GM12878 (cell line): Measurements from ENCODE around the gene PYM1. TPM values are rescaled to one million over a fixed set of nuclear protein-coding genes. Genes with fewer than 3 reads are reported as not detected.

Experiments used
- ATAC-seq: fragments of 200-7000 bp; cut with Tn5 transposase; 3 replicates; pipeline ENCODE4 v1.9.1; 2020; ENCODE audit warnings: mild to moderate bottlenecking, moderate library complexity
- BruUV-seq: library from RNA; stranded (reverse); fragments of 400-500 nt; replicated peaks from 2 replicates; lab custom pipeline; 2021; lab: Mats Ljungman, UMichigan
- CTCF ChIA-PET: fragments of 300-600 bp; sonication (Branson Sonifier 250); formaldehyde crosslinking; extraction: SDS; loops from one replicate; lab custom pipeline; 2021; ENCODE audit warnings: inconsistent platforms; lab: Yijun Ruan, JAX
- POLR2A ChIA-PET: fragments of 350-600 bp; formaldehyde crosslinking; extraction: SDS; loops from one replicate; lab custom pipeline; 2021; ENCODE audit warnings: inconsistent platforms; lab: Charles Lee
- RAD21 ChIA-PET: fragments of 300-600 bp; sonication (Branson Sonifier 250); formaldehyde crosslinking; loops from one replicate; lab custom pipeline; 2023; ENCODE audit warnings: antibody characterized with exemption; ENCODE audit not compliant: unreplicated experiment; lab: Charles Lee
- SMC1A ChIA-PET: fragments of 300-600 bp; sonication (Branson Sonifier 250); formaldehyde crosslinking; loops from one replicate; lab custom pipeline; 2023; ENCODE audit not compliant: unreplicated experiment, uncharacterized antibody; lab: Charles Lee
- DNase-seq: peaks from one replicate; pipeline ENCODE4 v3.0.0-alpha.2; 2011; ENCODE audit warnings: low read depth, low spot score
- FAIRE-seq: peaks from 3 replicates; lab custom pipeline; 2011; peaks lifted over from hg19 to GRCh38; lab: Jason Lieb, UNC
- H2AFZ ChIP-seq: 2 replicates; pipeline ENCODE4 v1.6.0; 2011; ENCODE audit warnings: low read depth, low read length, control low read depth; ENCODE audit not compliant: control insufficient read depth
- H3K27ac ChIP-seq: 2 replicates; pipeline ENCODE4 v1.5.1; 2011; ENCODE audit warnings: control low read depth; ENCODE audit not compliant: control insufficient read depth, insufficient read depth
- H3K27me3 ChIP-seq, 2 experiments: replicated peaks in 1 of 2; 2 replicates each; pipeline versions ENCODE4 v1.6.0 to v1.6.1; 2011; ENCODE audit warnings: low read length in 1 of 2; ENCODE audit not compliant: control insufficient read depth in 2 of 2, insufficient read depth in 2 of 2
- H3K36me3 ChIP-seq, 2 experiments: 2 replicates each; pipeline ENCODE4 v1.5.1; 2011; ENCODE audit warnings: low read length in 1 of 2; ENCODE audit not compliant: control insufficient read depth in 2 of 2, insufficient read depth in 2 of 2
- H3K4me1 ChIP-seq: 2 replicates; pipeline ENCODE4 v1.6.1; 2011; ENCODE audit warnings: mild to moderate bottlenecking, low read length, moderate library complexity, mixed read lengths; ENCODE audit not compliant: control insufficient read depth, insufficient read depth
- H3K4me2 ChIP-seq: 2 replicates; pipeline ENCODE4 v1.6.0; 2011; ENCODE audit warnings: control low read depth; ENCODE audit not compliant: control insufficient read depth, insufficient read depth
- H3K4me3 ChIP-seq: fragments of 200-600 bp; sonication (generic); 2 replicates; pipeline ENCODE4 v1.5.1; 2016
- H3K79me2 ChIP-seq: 2 replicates; pipeline ENCODE4 v1.6.0; 2011; ENCODE audit warnings: low read length; ENCODE audit not compliant: control insufficient read depth, insufficient read depth
- H3K9ac ChIP-seq: 2 replicates; pipeline ENCODE4 v1.8.0; 2011; ENCODE audit warnings: low read length, control low read depth, mixed read lengths; ENCODE audit not compliant: control insufficient read depth, insufficient read depth
- H3K9me3 ChIP-seq: replicated peaks from 3 replicates; pipeline ENCODE4 v1.5.1; 2011; ENCODE audit warnings: mild to moderate bottlenecking, low read length; ENCODE audit not compliant: control insufficient read depth, insufficient read depth
- H4K20me1 ChIP-seq: 2 replicates; pipeline ENCODE4 v1.6.0; 2011; ENCODE audit not compliant: control insufficient read depth, insufficient read depth
- BCL3 ChIP-seq: IDR thresholded peaks from 2 replicates; pipeline ENCODE4 v1.6.1; 2011; ENCODE audit warnings: borderline replicate concordance, low read depth, mild to moderate bottlenecking, moderate library complexity, low read length; ENCODE audit not compliant: insufficient read depth, poor library complexity, severe bottlenecking
- BCLAF1 ChIP-seq: fragments of 450-650 bp; IDR thresholded peaks from 2 replicates; pipeline ENCODE4 v1.6.1; 2017; ENCODE audit warnings: antibody characterized with exemption, mild to moderate bottlenecking, moderate library complexity
- CHD1 ChIP-seq: IDR thresholded peaks from 2 replicates; pipeline ENCODE4 v1.6.1; 2012; ENCODE audit warnings: low read depth, low read length, improper control_type of control experiment
- FOS ChIP-seq: IDR thresholded peaks from 3 replicates; pipeline ENCODE4 v1.6.1; 2011; ENCODE audit warnings: borderline replicate concordance; ENCODE audit not compliant: insufficient read length; ENCODE audit errors: extremely low read depth
- KDM1A ChIP-seq: fragments of 200-600 bp; sonication (generic); IDR thresholded peaks from 2 replicates; pipeline ENCODE4 v1.6.1; 2016; ENCODE audit warnings: borderline replicate concordance
- NFXL1 ChIP-seq: fragments of 450-650 bp; IDR thresholded peaks from 2 replicates; pipeline ENCODE4 v1.6.1; 2017; ENCODE audit warnings: antibody characterized with exemption, mild to moderate bottlenecking, borderline replicate concordance
- PML ChIP-seq: IDR thresholded peaks from 2 replicates; pipeline ENCODE4 v1.6.1; 2012; ENCODE audit warnings: low read length, inconsistent platforms
- POLR2AphosphoS2 ChIP-seq: IDR thresholded peaks from 2 replicates; pipeline ENCODE4 v1.6.1; 2011; ENCODE audit warnings: low read depth, mild to moderate bottlenecking, low read length, improper control_type of control experiment, moderate library complexity
- PRDM15 ChIP-seq: fragments of 450-650 bp; formaldehyde crosslinking; IDR thresholded peaks from 2 replicates; pipeline ENCODE4 v1.4.0; 2020; ENCODE audit warnings: mild to moderate bottlenecking, moderate library complexity
- RBBP5 ChIP-seq: fragments of 200-600 bp; sonication (generic); conservative IDR thresholded peaks from 2 replicates; pipeline ENCODE4 v1.6.1; 2016
- SKIL ChIP-seq: fragments of 450-650 bp; IDR thresholded peaks from 2 replicates; pipeline ENCODE4 v1.6.1; 2017; ENCODE audit warnings: mild to moderate bottlenecking, low read depth, inconsistent platforms; ENCODE audit not compliant: poor library complexity, severe bottlenecking
- ZSCAN29 ChIP-seq: fragments of 450-650 bp; IDR thresholded peaks from 2 replicates; pipeline ENCODE4 v1.6.1; 2017; ENCODE audit warnings: mild to moderate bottlenecking, moderate library complexity
- WGBS: methylation state at CpG from one replicate; pipeline ENCODE4 v1.1.6; 2016; ENCODE audit warnings: low lambda C conversion rate; ENCODE audit not compliant: insufficient replicate concordance, insufficient coverage; ENCODE audit errors: missing lambda C conversion rate; 5-methylcytosine and 5-hydroxymethylcytosine counted together
- in situ Hi-C: fragments of 300-500 bp; cut with MboI; formaldehyde crosslinking; loops from 9 replicates; pipeline ENCODE4 v1.14.3; 2018; ENCODE audit warnings: mixed read lengths
- intact Hi-C: fragments of 100-400 bp; cut with micrococcal nuclease; formaldehyde crosslinking; loops from one replicate; pipeline ENCODE4 v1.14.2; 2022; ENCODE audit not compliant: unreplicated experiment
- polyA plus RNA-seq, 11 experiments: library from polyadenylated mRNA; depleted of rRNA in 4 of 11; unstranded in 6 of 11; stranded (reverse) in 5 of 11; fragments of >200 nt; fragmentation: Nextera tagmentation in 4 of 11; fragmentation: Illumina TruSeq in 1 of 11; extraction: Ambion mirVana in 4 of 11; extraction: Trizol in 1 of 11; gene quantifications; 1 replicate in 1 of 11; 2 replicates in 10 of 11; pipeline versions ENCODE4 v1.2.1 to v1.2.3, GENCODE V29; 2011 to 2016; ENCODE audit warnings: inconsistent platforms in 2 of 11, missing spikeins in 2 of 11, low read depth in 1 of 11
- total RNA-seq, 4 experiments: library from RNA; depleted of rRNA in 3 of 4; stranded (reverse); fragments of >200 nt in 3 of 4; fragmentation: Illumina TruSeq in 1 of 4; extraction: Trizol in 1 of 4; gene quantifications; 2 replicates each; pipeline versions ENCODE4 v1.2.1 to v1.2.3, GENCODE V29; 2013 to 2021

PYM1 gene
- total and polyA plus RNA-seq, 10 of the 15 experiments (the other 5 are each of a cell fraction or from before 2014, with no cell fraction given): 33.9 to 93.4 (median 55.8) TPM

- Histone ChIP-seq H3K9me3 (no peaks in the 10 kb centered on the region), H3K27me3 (no peaks in the 10 kb centered on the region), H3K9ac (peak within 1 kb of the TSS; percentile 99), H3K4me3 (peak within 1 kb of the TSS; percentile 99), H3K4me2 (peak within 1 kb of the TSS; percentile 98), H4K20me1 (no peaks in the 10 kb centered on the region), H3K79me2 (peaks cover 43% of the 10 kb centered on the region), H2AFZ (peak within 1 kb of the TSS; percentile 53), H3K4me1 (peaks cover 8% of the 10 kb centered on the region; the same call in 1 of the 2 replicates), H3K27ac (peak within 1 kb of the TSS; percentile 96), H3K36me3 (0 out of 4 replicates have a peak, but pooled peaks cover 0 to 2% of the 10 kb centered on the region in 2 experiments)
- DNase-seq: peak; percentile 53
- POLR2A ChIA-PET: interaction anchor here (0.6 to 7.3 kb wide), 13 partner anchors 9 to 115 kb away, joined by 3 to 66 read pairs (median 4); partner anchors contain the start of genes DNAJC14, ORMDL2, RAB5B and SARNP
- intact Hi-C loops: loop anchor here (1.0 kb wide), 1 partner anchor 42 kb away; no protein-coding TSS in a partner anchor
- BruUV-seq: no TSS peak
- FAIRE-seq: no peak
- RAD21 ChIA-PET: interaction anchor here (0.8 to 5.3 kb wide), 11 partner anchors 10 to 192 kb away, joined by 3 to 25 read pairs (median 10); partner anchors contain the start of genes DNAJC14, ORMDL2, RAB5B and SARNP
- in situ Hi-C loops: no loop called here
- peak; percentile 22 for ATAC-seq
- SMC1A ChIA-PET: interaction anchor here (0.7 to 2.8 kb wide), 11 partner anchors 9 to 192 kb away, joined by 3 to 16 read pairs (median 4); partner anchors contain the start of genes DNAJC14 and RAB5B
- WGBS: 0% methylated on average over 2 of the region's 3 CpGs
- CTCF ChIA-PET: interaction anchor here (0.6 to 6.8 kb wide), 25 partner anchors 9 to 196 kb away, joined by 3 to 40 read pairs (median 4); partner anchors contain the start of genes DNAJC14, RAB5B, SARNP and SUOX
- TF ChIP-seq ZSCAN29 (no peak), PRDM15 (no peak), SKIL (peak; percentile 35), FOS (no peak), BCL3 (no peak), CHD1 (no peak), BCLAF1 (no peak), POLR2AphosphoS2 (no peak), NFXL1 (no peak), PML (0 out of 2 replicates have a peak, but pooled peaks have one; percentile 14), RBBP5 (no peak), KDM1A (no peak)
Observed at GRCh38 chr12:55930771-55931316, 3.1 kb upstream of the PYM1 start, which contains the start of gene DGKA. Gene DGKA (plus strand): TSS chr12:55931162. CDS start chr12:55936504, 5,342 bp downstream.
